ENCODE results near the gene HPCAL1. TPM values are rescaled to one million over a fixed set of nuclear protein-coding genes. Genes with fewer than 3 reads are reported as not detected.

HPCAL1 gene
- total RNA-seq, 1 donor from 2014 or later, result 17.3 TPM

DNA sequence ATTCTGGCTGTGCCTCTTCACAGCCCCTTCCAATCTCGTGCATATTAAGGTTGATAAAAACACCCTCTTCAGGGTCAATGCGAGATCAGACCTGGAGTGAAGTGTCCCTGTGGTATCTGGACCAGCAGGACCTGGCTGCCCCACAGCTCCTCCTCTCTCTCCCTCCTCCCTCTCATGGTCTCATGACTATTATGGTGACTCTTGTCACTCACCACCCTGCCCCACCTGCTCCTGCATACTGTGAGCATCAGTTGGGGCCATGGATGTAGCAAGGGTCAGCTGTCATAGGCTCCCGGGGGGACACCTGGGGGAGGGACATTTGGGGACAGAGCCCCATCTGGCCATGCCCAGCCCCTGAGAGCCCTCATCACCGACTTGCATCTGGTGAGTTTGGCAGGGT is 95.2 kb downstream of the HPCAL1 start:
- H3K36me3 Mint-ChIP-seq (ENCODE audit: low read depth), result peaks cover 7% of the 10 kb centered on the region
- TF ChIP-seq, protein P1, sequence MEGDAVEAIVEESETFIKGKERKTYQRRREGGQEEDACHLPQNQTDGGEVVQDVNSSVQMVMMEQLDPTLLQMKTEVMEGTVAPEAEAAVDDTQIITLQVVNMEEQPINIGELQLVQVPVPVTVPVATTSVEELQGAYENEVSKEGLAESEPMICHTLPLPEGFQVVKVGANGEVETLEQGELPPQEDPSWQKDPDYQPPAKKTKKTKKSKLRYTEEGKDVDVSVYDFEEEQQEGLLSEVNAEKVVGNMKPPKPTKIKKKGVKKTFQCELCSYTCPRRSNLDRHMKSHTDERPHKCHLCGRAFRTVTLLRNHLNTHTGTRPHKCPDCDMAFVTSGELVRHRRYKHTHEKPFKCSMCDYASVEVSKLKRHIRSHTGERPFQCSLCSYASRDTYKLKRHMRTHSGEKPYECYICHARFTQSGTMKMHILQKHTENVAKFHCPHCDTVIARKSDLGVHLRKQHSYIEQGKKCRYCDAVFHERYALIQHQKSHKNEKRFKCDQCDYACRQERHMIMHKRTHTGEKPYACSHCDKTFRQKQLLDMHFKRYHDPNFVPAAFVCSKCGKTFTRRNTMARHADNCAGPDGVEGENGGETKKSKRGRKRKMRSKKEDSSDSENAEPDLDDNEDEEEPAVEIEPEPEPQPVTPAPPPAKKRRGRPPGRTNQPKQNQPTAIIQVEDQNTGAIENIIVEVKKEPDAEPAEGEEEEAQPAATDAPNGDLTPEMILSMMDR (conservative IDR thresholded peaks at IDR 0.05), result no peak
- H3K27me3 Mint-ChIP-seq (ENCODE audit: low read depth), result no peaks in the 10 kb centered on the region
- peaks cover 9% of the 10 kb centered on the region for H3K4me1 Mint-ChIP-seq
- no peak overlapping the region for H3K4me3 Mint-ChIP-seq
- no peaks in the 10 kb centered on the region for H3K9me3 Mint-ChIP-seq
- H3K27ac Mint-ChIP-seq (ENCODE audit: unreplicated experiment), result no peak overlapping the region
- DNase-seq (ENCODE audit: low read depth, low spot score), result no peak

DNA sequence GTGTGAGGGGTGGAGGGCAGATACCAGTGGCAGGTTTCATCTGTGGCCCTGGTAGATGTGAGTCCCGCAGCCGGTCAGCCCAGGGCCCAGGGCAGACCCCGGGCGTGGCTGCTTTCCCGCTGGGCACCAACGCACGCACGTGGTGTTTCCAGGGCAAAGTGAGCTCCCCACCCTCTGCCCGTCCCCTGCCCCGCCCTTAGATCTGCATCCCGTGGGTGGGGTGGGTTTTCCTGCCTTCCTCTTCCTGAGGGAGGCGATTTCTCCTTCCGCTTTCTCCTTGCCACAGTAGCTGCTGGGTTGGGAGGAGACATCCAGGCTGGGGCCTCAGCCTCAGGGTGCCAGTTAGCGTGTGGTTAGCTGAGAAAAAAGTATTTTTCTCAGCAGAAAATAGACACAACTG is 95.8 kb downstream of the HPCAL1 start:
- TF ChIP-seq, protein P1 (conservative IDR thresholded peaks at IDR 0.05), result no peak
- Mint-ChIP-seq H3K36me3 (ENCODE audit: low read depth) (peaks cover 7% of the 10 kb centered on the region), H3K4me3 (no peak overlapping the region), H3K27me3 (ENCODE audit: low read depth) (no peaks in the 10 kb centered on the region), H3K27ac (ENCODE audit: unreplicated experiment) (no peak overlapping the region), H3K9me3 (no peaks in the 10 kb centered on the region), H3K4me1 (peaks cover 5% of the 10 kb centered on the region)
- DNase-seq (ENCODE audit: low read depth, low spot score), result no peak

DNA sequence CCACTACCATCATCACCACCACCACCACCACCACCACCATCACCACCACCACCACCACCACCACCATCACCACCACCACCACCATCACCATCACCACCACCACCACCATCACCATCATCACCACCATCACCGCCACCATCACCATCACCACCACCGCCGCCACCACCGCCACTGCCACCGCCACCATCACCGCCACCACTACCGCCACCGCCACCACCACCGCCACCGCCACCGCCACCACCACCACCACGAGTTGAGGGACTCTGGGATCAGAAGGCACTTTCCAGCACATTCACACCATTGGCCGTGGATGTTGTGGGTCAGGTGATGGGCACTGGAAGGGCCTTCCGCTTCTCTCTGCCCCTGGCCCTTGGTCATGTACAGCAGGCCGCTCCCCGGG is 96.7 kb downstream of the HPCAL1 start:
- DNase-seq (ENCODE audit: low read depth, low spot score), result no peak
- no peak overlapping the region for H3K27ac Mint-ChIP-seq (ENCODE audit: unreplicated experiment)
- H3K4me1 Mint-ChIP-seq, result peaks cover 13% of the 10 kb centered on the region
- TF ChIP-seq, protein P1 (conservative IDR thresholded peaks at IDR 0.05), result no peak
- peaks cover 7% of the 10 kb centered on the region for H3K36me3 Mint-ChIP-seq (ENCODE audit: low read depth)
- no peak overlapping the region for H3K4me3 Mint-ChIP-seq
- no peaks in the 10 kb centered on the region for H3K27me3 Mint-ChIP-seq (ENCODE audit: low read depth)
- H3K9me3 Mint-ChIP-seq, result no peaks in the 10 kb centered on the region

DNA sequence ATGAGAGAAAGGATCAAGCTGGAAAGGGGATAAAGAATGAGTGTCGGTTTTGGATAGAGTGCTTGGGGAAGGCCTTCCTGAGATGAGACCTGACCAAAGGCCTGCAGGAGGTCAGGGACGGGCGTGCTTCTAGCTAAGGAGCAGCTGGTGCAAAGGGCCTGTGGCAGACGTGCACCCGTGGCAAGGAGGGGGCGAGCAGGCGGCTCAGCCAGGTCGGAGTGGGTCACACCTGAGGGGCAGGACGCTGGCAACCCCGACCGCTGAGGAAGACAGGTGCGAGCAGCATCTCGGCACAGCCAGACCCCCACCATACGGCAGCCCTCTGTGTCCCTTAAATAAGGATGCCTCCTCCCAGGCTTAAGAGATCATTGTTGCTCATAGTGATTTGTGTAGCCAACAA is 97.3 kb downstream of the HPCAL1 start:
- peaks cover 13% of the 10 kb centered on the region for H3K4me1 Mint-ChIP-seq
- H3K27ac Mint-ChIP-seq (ENCODE audit: unreplicated experiment), result peak overlapping the region; percentile 47
- TF ChIP-seq, protein P1 (conservative IDR thresholded peaks at IDR 0.05), result no peak
- H3K9me3 Mint-ChIP-seq, result no peaks in the 10 kb centered on the region
- H3K27me3 Mint-ChIP-seq (ENCODE audit: low read depth), result no peaks in the 10 kb centered on the region
- H3K36me3 Mint-ChIP-seq (ENCODE audit: low read depth), result peaks cover 7% of the 10 kb centered on the region
- no peak overlapping the region for H3K4me3 Mint-ChIP-seq
- DNase-seq (ENCODE audit: low read depth, low spot score), result no peak

DNA sequence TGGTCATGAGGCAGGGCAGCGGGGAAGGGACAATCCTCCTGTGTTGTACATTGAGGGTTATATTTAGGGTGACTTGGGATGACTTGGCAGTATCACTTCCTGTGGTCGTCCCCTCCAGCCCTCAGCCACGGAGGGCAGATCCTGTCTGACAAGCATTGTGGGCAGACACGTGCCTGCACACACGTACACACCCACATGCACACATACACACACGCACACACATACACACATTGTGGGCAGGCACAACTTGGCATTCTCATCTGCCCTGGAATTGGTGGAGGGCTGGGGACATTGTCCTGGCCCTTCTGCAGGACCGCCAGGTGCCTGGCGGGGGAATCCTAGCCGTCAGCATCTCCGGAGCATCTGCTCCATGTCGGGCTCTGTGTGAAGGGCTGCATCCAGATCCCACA is 97.9 kb downstream of the HPCAL1 start:
- TF ChIP-seq, protein P1 (conservative IDR thresholded peaks at IDR 0.05), result no peak
- Mint-ChIP-seq H3K9me3 (no peaks in the 10 kb centered on the region), H3K4me1 (peaks cover 13% of the 10 kb centered on the region)

More for the DNA sequence above, 97.9 kb downstream of the HPCAL1 start:
- H3K4me3 Mint-ChIP-seq, result no peak overlapping the region
- H3K27me3 Mint-ChIP-seq (ENCODE audit: low read depth), result no peaks in the 10 kb centered on the region
- peaks cover 7% of the 10 kb centered on the region for H3K36me3 Mint-ChIP-seq (ENCODE audit: low read depth)
- no peak for DNase-seq (ENCODE audit: low read depth, low spot score)
- H3K27ac Mint-ChIP-seq (ENCODE audit: unreplicated experiment), result no peak overlapping the region

All from neural crest cell (in vitro differentiated cells).